K562 (cell line): ENCODE data around the gene TXNRD1.

Experiments
- CBX3 ChIP-seq, 2 experiments: IDR thresholded peaks; 1 replicate in 1 of 2; 2 replicates in 1 of 2; pipeline ENCODE4 v1.6.1; 2012; ENCODE audit warnings: inconsistent platforms in 2 of 2, low read length in 2 of 2, borderline replicate concordance in 1 of 2, control low read depth in 1 of 2
- CEBPB ChIP-seq: fragments of 450-650 bp; IDR thresholded peaks from 2 replicates; pipeline ENCODE4 v1.6.1; 2016; ENCODE audit warnings: missing genetic modification characterization, missing compliant biosample characterization
- CTCF ChIP-seq, 3 experiments: IDR thresholded peaks in 2 of 3; conservative IDR thresholded peaks in 1 of 3; 2 replicates each; pipeline ENCODE4 v1.5.1; 2011 to 2012; ENCODE audit warnings: low read length in 3 of 3, mild to moderate bottlenecking in 3 of 3, control low read depth in 2 of 3, improper control_type of control experiment in 1 of 3, inconsistent platforms in 1 of 3, low read depth in 1 of 3, mixed read lengths in 1 of 3, moderate library complexity in 1 of 3; ENCODE audit not compliant: insufficient read depth in 2 of 3
- FOXM1 ChIP-seq, 2 experiments: fragments of 450-650 bp in 1 of 2; sonication (generic) in 1 of 2; formaldehyde crosslinking in 1 of 2; IDR thresholded peaks; 2 replicates each; pipeline versions ENCODE4 v1.6.1 to v1.9.0; 2017 to 2022; ENCODE audit warnings: low read depth in 2 of 2, mild to moderate bottlenecking in 2 of 2, missing genetic modification reagents in 1 of 2, moderate library complexity in 1 of 2
- HDAC2 ChIP-seq: fragments of 450-650 bp; IDR thresholded peaks from 2 replicates; pipeline ENCODE4 v1.6.1; 2016; ENCODE audit warnings: mild to moderate bottlenecking
- KAT7 ChIP-seq: sonication (generic); formaldehyde crosslinking; IDR thresholded peaks from 2 replicates; pipeline ENCODE4 v1.8.0; 2022; ENCODE audit warnings: missing genetic modification reagents, mild to moderate bottlenecking, borderline replicate concordance
- SUPT5H ChIP-seq: fragments of 450-650 bp; IDR thresholded peaks from 2 replicates; pipeline ENCODE4 v1.6.1; 2016
- ZNF253 ChIP-seq: fragments of 250-450 bp; sonication (Bioruptor Pico); conservative IDR thresholded peaks from 2 replicates; pipeline ENCODE4 v1.6.1; 2021; ENCODE audit warnings: mild to moderate bottlenecking
- ZNF444 ChIP-seq: fragments of 250-450 bp; sonication (Bioruptor Pico); IDR thresholded peaks from 2 replicates; pipeline ENCODE4 v1.4.0; 2020; ENCODE audit warnings: mild to moderate bottlenecking, moderate library complexity
- TF ChIP-seq, protein P1 (sequence below), 3 experiments: fragments of 200-800 bp in 1 of 3; fragments of 250-450 bp in 1 of 3; fragments of 450-650 bp in 1 of 3; sonication (Bioruptor Pico) in 1 of 3; sonication (Bioruptor generic) in 1 of 3; formaldehyde crosslinking in 1 of 3; IDR thresholded peaks; 2 replicates each; pipeline versions ENCODE4 v1.6.1 to v1.8.0; 2016 to 2022; ENCODE audit warnings: mild to moderate bottlenecking in 2 of 3, missing genetic modification characterization in 2 of 3, missing compliant biosample characterization in 1 of 3, moderate library complexity in 1 of 3
- TF ChIP-seq, protein P2 (sequence below): fragments of 250-450 bp; sonication (Bioruptor Pico); IDR thresholded peaks from 2 replicates; pipeline ENCODE4 v1.5.0; 2021
- TF ChIP-seq, protein P3 (sequence below), 2 experiments: fragments of 450-650 bp in 1 of 2; sonication (generic) in 1 of 2; formaldehyde crosslinking in 1 of 2; IDR thresholded peaks in 1 of 2; conservative IDR thresholded peaks in 1 of 2; 2 replicates each; pipeline versions ENCODE4 v1.6.1 to v1.8.1; 2016 to 2023; ENCODE audit warnings: mild to moderate bottlenecking in 2 of 2, moderate library complexity in 2 of 2, inconsistent platforms in 1 of 2, missing genetic modification reagents in 1 of 2
- TF ChIP-seq, protein P4 (sequence below): fragments of 450-650 bp; IDR thresholded peaks from 2 replicates; pipeline ENCODE4 v1.6.1; 2016

DNA sequence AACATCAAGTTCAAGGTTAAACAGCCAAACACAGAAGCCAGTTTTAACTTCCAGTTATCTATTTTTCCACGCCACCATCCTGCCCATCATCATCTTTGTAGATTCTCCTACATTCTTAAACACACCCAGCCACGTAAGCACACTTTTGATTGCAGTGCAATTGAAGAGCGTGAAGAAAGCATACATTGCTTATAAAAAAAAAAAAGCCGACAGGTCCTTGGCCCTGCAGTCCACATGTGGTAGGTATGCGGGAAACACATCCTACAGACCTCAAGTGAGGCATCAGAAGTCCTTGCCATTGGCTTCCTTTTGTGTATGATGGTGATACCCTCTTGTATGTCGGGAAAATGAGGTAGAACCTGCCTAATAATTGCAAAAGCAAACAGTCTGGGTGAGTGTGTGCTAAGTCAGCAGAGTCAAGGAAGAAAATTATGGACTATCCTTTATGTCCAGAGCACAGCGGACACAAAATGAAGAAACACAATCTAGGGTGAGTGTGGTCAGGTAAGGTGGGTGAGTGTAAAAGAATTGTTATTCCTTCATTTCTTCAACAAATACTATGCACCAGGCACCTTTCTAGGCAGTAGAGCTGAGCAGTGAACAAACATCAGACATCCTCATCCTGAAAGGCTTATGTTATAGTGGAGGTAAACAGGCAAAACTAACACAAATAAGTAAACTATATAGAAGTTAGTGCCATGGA is 139.4 kb downstream of the TXNRD1 start:
- TF ChIP-seq, protein P1, sequence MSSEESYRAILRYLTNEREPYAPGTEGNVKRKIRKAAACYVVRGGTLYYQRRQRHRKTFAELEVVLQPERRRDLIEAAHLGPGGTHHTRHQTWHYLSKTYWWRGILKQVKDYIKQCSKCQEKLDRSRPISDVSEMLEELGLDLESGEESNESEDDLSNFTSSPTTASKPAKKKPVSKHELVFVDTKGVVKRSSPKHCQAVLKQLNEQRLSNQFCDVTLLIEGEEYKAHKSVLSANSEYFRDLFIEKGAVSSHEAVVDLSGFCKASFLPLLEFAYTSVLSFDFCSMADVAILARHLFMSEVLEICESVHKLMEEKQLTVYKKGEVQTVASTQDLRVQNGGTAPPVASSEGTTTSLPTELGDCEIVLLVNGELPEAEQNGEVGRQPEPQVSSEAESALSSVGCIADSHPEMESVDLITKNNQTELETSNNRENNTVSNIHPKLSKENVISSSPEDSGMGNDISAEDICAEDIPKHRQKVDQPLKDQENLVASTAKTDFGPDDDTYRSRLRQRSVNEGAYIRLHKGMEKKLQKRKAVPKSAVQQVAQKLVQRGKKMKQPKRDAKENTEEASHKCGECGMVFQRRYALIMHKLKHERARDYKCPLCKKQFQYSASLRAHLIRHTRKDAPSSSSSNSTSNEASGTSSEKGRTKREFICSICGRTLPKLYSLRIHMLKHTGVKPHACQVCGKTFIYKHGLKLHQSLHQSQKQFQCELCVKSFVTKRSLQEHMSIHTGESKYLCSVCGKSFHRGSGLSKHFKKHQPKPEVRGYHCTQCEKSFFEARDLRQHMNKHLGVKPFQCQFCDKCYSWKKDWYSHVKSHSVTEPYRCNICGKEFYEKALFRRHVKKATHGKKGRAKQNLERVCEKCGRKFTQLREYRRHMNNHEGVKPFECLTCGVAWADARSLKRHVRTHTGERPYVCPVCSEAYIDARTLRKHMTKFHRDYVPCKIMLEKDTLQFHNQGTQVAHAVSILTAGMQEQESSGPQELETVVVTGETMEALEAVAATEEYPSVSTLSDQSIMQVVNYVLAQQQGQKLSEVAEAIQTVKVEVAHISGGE (CRISPR knock-in tag; IDR thresholded peaks at IDR 0.05): no peak
- TF ChIP-seq SUPT5H: no peak
- TF ChIP-seq ZNF253 (CRISPR knock-in tag): no peak
- TF ChIP-seq CEBPB: no peak
- no peak for TF ChIP-seq CBX3 (IDR thresholded peaks at IDR 0.05; ENCODE audit: borderline replicate concordance in 1 of 2, low read length in 2 of 2)
- no peak for TF ChIP-seq ZNF444 (CRISPR knock-in tag)
- TF ChIP-seq CTCF (IDR thresholded peaks at IDR 0.05 in 2 of 3, conservative IDR thresholded peaks at IDR 0.05 in 1 of 3; ENCODE audit: insufficient read depth in 2 of 3, low read depth in 1 of 3, low read length in 3 of 3): no peak
- TF ChIP-seq, protein P2, sequence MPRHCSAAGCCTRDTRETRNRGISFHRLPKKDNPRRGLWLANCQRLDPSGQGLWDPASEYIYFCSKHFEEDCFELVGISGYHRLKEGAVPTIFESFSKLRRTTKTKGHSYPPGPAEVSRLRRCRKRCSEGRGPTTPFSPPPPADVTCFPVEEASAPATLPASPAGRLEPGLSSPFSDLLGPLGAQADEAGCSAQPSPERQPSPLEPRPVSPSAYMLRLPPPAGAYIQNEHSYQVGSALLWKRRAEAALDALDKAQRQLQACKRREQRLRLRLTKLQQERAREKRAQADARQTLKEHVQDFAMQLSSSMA: no peak
- TF ChIP-seq, protein P3, sequence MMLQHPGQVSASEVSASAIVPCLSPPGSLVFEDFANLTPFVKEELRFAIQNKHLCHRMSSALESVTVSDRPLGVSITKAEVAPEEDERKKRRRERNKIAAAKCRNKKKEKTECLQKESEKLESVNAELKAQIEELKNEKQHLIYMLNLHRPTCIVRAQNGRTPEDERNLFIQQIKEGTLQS (IDR thresholded peaks at IDR 0.05): no peak
- TF ChIP-seq, protein P3 (CRISPR knock-in tag; conservative IDR thresholded peaks at IDR 0.05): no peak
- TF ChIP-seq KAT7 (CRISPR knock-in tag): no peak
- TF ChIP-seq HDAC2: no peak
- TF ChIP-seq, protein P4, sequence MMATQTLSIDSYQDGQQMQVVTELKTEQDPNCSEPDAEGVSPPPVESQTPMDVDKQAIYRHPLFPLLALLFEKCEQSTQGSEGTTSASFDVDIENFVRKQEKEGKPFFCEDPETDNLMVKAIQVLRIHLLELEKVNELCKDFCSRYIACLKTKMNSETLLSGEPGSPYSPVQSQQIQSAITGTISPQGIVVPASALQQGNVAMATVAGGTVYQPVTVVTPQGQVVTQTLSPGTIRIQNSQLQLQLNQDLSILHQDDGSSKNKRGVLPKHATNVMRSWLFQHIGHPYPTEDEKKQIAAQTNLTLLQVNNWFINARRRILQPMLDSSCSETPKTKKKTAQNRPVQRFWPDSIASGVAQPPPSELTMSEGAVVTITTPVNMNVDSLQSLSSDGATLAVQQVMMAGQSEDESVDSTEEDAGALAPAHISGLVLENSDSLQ: no peak
- TF ChIP-seq FOXM1 (IDR thresholded peaks at IDR 0.05; ENCODE audit: low read depth): no peak
- TF ChIP-seq FOXM1 (CRISPR knock-in tag; IDR thresholded peaks at IDR 0.05; ENCODE audit: low read depth): no peak
